Stimulated activated CD8-positive, alpha-beta memory T cell treated with anti-CD3 and anti-CD28 coated beads, Interleukin-12 subunit alpha, Interleukin-12 subunit beta, amount 100 ng/mL, for 4 hours (primary cell): ENCODE results near the gene ABHD6.
"Not testable (repeated sequence)": the region's sequence is repeated elsewhere in the genome, so short reads cannot be mapped to it uniquely, and the experiment has no call there.

Experiments used
- DNase-seq: peaks from one replicate; pipeline ENCODE4 v3.0.0-alpha.2; 2020; ENCODE audit warnings: low read depth

ABHD6 gene

GRCh38 chr3:58324391-58325390, 87.1 kb downstream of the ABHD6 start:
- DNase-seq, result no peak

- no peak for DNase-seq
Observed at GRCh38 chr3:58325525-58325992, 88.0 kb downstream of the ABHD6 start.

- DNase-seq, result no peak
Observed at GRCh38 chr3:58326267-58326900, 88.8 kb downstream of the ABHD6 start.

GRCh38 chr3:58329150-58329921, 91.7 kb downstream of the ABHD6 start:
- DNase-seq, result no peak

GRCh38 chr3:58329922-58330413, 92.4 kb downstream of the ABHD6 start:
- DNase-seq, result no peak

GRCh38 chr3:58331593-58332152, 94.1 kb downstream of the ABHD6 start:
- DNase-seq, result no peak

- peak; percentile 73 for DNase-seq
Observed at GRCh38 chr3:58332575-58333188, 95.1 kb downstream of the ABHD6 start, which contains the start of gene PXK. Gene PXK (plus strand): TSS chr3:58332892. CDS start chr3:58332989, 97 bp downstream.

GRCh38 chr3:58333206-58334012, 95.8 kb downstream of the ABHD6 start:
- peak; percentile 10 for DNase-seq

GRCh38 chr3:58334013-58334321, 96.4 kb downstream of the ABHD6 start:
- DNase-seq, result no peak

GRCh38 chr3:58334506-58334884, 96.9 kb downstream of the ABHD6 start:
- DNase-seq, result no peak

GRCh38 chr3:58335652-58335947, 98.0 kb downstream of the ABHD6 start:
- no peak for DNase-seq

GRCh38 chr3:58336135-58336882, 98.7 kb downstream of the ABHD6 start:
- DNase-seq, result no peak

- DNase-seq, result no peak
Observed at GRCh38 chr3:58337190-58337589, 99.6 kb downstream of the ABHD6 start.

GRCh38 chr3:58339146-58339545, 101.6 kb downstream of the ABHD6 start:
- not testable (repeated sequence) for DNase-seq

GRCh38 chr3:58340594-58341244, 103.1 kb downstream of the ABHD6 start:
- DNase-seq, result no peak

- DNase-seq, result no peak
Observed at GRCh38 chr3:58341376-58341775, 103.8 kb downstream of the ABHD6 start.

- no peak for DNase-seq
Observed at GRCh38 chr3:58342676-58343075, 105.1 kb downstream of the ABHD6 start.
